ENCODE measurements around the gene SGMS1.

The SGMS1 gene

GRCh38 chr10:50421026-50421719, 202.6 kb downstream of the SGMS1 start:
- peak; percentile 62 for DNase-seq (ENCODE audit: low spot score)

GRCh38 chr10:50420196-50420595, 203.6 kb downstream of the SGMS1 start:
- DNase-seq (ENCODE audit: low spot score), result no peak

GRCh38 chr10:50419756-50420155, 204.0 kb downstream of the SGMS1 start:
- no peak for DNase-seq (ENCODE audit: low spot score)

DNA sequence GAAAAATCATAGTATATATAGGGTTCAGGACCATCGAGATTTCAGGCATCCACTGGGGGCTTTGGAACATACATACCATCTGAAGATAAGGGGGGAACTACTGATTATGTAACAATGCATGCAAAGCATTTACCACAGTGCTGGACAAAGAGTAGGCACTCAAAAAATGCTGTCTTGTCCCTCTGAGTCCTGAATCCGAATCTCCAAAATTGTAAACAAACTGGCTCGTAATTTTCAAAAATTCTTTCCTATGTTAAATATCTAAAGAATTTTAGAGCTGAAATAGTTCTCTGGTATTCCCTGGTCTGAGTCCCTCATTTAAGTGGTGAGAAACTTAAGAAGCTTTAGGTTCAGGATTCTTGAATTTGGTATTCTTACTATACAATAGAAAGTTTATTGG, 204.7 kb downstream of the SGMS1 start:
- no peak for DNase-seq (ENCODE audit: low spot score)

DNA sequence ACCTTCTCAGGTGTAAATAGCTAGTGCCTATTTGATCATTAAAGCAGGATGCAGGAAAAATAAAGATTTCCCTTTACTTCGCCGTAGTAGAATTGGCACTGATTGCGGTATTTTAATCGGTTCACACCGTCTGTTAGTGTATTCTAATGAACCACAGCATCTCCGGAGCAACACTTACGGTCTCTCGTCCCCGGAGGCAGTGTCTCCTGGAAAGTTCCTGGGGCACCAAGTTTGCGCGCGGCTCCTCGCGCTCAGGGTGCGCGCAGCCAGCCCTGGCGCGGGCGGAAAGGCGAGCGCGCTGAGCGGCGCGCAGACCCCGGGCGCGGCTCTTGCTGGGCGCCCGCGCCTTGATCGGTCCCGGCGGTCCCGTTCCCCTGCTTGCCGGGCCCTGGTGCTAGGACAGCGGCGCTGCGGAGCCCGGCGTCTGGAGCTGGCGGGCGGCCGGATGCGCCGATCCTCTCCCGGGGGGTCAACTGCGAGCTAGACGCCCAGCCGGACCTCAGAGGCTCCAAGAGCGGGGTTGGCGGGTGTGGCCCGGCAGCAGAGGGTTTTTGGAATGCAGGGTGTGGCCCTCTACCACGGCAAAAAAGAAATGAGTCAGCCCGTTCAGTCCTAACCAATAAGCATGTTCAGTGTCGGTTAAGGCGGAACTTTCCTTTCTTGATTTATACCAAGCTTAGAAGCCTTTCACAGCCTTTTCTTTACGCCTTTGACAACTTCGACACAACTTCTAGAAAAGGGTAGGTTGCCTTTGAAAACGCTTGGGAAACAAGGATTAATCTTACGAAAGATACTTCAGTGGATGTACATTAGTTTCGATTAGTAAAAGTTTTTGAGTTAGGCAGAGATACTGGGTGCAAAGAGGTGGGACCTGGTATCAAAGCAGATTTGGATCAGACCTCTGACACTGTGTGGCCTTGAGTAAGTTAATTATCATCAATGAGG, 205.6 kb downstream of the SGMS1 start:
- DNase-seq (ENCODE audit: low spot score), result peak; percentile 74

- no peak for DNase-seq (ENCODE audit: low spot score)
Observed at GRCh38 chr10:50417486-50417885, 206.3 kb downstream of the SGMS1 start.

DNA sequence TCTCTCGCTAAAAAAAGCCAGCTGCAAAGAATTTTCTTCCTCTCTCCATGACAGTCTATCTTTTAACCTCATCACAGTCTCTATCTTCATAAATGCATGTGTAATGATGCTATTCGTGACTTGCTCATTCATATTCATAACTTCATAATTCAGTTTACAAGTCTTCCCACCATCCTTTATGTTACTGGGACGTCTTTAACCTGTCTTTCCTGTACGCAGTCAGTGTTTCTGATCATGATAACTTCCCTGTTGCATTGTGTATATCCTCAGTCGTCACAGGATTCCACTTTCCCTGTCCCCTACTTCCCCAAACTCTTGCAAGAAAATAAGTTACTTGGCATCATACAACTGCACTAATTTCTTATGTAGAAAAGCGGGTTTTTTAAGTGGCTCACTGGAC, 206.9 kb downstream of the SGMS1 start:
- DNase-seq (ENCODE audit: low spot score), result no peak

DNA sequence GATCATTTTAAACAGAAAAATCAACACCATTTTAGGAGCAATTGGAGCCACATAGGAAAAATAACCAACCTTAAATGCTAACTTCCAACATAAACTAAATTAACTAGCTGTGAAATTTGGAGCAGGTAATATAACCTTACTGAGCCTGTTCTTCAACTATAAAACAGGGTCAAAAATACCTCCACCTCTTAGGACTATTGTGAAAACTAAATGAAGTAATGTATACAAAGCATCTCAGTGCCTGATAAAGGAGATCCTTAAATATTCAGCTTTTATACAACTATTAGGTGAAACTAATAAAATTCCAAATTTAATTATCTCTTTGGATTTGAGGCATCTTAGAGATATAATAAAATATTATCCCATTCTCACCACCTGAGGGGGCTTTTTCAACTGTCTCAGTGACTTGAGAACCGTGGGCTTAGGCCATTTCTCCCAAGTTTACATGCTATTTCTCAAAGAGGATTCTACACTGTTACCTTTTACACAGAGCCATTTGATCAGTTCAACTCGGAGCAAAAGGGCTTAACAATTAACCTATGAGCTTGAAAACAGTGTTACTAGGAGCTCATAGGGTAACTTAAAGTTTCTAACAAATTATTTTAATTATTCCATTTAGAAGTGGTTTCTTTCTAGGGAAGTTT, 207.5 kb downstream of the SGMS1 start:
- no peak for DNase-seq (ENCODE audit: low spot score)

- no peak for DNase-seq (ENCODE audit: low spot score)
Observed at GRCh38 chr10:50415292-50415691, 208.5 kb downstream of the SGMS1 start.

DNA sequence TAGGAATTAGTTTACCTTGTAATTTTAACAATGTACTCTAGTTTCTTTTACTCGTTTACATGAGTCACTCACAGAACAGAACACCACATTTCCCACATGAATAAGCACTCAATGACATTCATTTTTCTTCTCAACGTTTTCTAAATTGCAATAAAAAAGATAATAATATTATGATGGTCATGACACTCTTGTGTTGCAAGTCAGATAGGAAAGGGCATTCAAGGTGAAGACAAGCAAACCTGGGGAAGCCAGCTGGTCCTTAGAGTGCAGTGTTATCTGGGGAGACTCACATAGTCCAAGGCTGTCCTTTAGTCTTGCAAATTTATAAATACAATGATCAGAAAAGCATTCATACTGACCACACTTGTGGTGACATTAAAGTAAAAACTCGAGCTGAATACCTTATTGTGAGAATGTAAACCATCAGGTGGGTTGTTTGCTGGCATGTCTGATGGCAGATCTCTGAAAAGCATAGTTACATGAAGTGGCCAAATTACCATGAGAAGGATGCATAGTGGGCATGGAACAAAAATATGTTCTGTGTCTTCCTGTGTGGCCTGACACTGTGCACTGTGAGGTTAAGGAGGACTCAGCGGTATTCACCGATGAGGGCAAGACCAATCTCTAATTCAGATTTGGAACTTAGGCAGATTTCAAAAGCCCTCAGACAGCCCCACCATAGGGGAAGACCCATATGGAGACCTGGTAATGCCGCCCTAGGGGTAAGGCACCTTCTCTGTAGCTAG, 213.5 kb downstream of the SGMS1 start:
- no peak for DNase-seq (ENCODE audit: low spot score)

DNA sequence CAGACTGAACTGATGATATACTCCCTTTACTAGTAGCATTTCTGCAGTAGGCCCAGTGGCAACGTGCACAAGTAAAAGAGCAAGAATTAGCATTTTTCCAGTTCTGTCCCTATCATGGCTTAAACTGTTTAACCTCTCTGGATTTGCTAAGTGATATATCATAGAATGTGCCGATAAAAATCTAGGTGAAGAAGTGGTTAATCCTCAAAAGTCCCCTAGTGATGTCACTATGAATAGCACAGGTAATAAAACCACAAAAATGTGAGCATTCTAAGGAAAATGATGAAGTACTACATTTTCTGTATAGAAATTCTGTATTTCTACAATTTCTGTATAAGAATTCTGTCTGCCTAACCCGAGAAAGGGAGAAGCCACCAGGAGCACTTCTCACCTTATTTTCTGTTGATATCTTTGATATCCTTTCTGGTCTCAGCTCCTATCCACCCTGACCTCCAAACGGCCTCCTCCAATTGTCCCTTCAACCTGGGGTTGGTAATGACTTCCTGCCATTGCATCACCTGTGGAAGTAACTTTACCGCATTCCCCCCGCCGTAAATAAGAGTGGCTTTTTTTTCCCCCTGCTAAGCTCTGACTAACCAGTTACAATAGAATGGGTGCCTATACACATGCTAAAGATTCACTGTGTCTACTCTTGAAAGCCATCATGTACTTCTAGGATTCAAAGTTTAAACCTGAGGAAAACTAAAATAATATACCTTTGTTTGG, 216.5 kb downstream of the SGMS1 start:
- peak; percentile 38 for DNase-seq (ENCODE audit: low spot score)

DNA sequence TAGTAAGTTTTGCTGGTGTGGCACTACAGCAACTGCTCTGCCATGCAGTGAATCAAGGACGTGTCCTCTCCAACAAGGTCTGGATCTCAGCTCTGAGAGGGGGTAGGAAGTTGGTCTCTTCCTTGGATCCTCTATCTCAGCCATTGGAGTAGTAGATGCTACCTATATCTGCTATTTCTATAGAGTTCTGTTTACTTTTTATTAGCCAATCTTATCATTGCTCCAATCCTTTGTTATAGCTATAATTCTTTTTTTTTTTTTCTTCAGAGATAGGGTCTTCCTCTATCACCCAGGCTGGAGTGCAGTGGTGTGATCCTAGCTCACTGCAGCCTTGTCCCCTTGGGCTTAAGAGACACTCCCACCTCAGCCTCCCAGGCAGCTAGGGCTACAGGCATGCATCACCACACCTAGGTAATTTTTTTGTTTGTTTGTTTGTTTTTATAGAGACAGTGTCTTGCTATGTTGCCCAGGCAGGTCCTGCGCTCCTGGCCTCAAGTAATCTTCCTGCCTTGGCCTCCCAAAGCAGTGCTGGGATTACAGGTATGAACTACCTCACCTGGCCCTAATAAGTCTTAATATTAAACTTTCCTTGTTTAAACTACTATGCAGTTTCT, 217.2 kb downstream of the SGMS1 start:
- DNase-seq (ENCODE audit: low spot score), result no peak

- no peak for DNase-seq (ENCODE audit: low spot score)
Observed at GRCh38 chr10:50405723-50406122, 218.0 kb downstream of the SGMS1 start.

DNA sequence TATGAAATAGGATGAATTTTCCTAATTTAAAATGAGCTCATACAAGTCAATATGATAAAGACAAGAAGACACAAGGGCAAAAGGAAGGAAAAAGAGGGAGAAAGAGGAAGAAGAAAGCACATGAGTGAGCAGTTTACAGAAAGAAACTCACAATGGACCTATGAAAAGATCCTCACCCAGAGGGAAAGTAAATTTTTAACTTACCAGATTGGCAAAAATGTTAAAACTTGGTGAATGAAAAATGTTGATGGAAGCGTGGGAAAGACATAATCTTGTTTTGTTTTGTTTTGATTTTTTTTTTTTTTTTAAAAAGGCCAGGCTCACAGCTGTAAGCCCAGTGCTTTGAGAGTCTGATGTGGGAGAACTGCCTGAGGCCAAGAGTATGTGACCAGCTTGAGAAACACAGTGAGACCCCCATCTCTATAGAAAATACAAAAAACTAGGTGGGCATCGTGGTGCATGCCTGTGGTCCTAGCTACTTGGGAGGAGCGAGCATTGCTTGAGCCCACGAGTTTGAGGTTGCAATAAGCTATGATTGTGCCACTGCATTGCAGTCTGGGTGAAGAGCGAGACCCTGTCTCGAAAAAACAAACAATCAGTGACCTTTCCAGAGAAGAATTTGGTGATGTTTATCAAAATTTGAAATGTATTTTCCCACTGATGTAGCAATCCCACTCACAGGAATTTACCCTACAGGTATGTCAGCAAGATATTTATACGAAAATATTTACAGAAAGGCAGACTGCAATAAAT, 219.6 kb downstream of the SGMS1 start:
- no peak for DNase-seq (ENCODE audit: low spot score)

GRCh38 chr10:50403074-50403473, 220.7 kb downstream of the SGMS1 start:
- DNase-seq (ENCODE audit: low spot score), result no peak

DNA sequence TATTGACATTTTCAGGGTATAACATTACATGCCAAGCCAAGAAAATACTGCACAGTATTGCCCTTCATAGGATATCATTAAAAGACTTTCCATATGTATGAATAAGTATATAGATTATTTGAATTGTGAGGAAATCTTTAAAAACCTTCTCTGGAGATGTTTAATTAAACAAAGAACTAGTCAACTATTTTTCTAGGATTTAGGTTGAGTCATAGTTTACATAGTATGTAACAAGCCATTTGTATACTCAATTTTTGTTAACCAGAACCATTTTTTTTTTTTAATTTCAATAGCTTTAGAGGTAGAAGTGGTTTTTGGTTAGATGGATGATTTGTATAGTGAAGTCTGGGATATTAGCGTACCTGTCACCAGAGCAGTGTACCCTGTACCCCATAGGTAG, 221.3 kb downstream of the SGMS1 start:
- DNase-seq (ENCODE audit: low spot score), result no peak

GRCh38 chr10:50400694-50401093, 223.1 kb downstream of the SGMS1 start:
- DNase-seq (ENCODE audit: low spot score), result no peak

GRCh38 chr10:50398823-50399222, 224.9 kb downstream of the SGMS1 start:
- no peak for DNase-seq (ENCODE audit: low spot score)

GRCh38 chr10:50398381-50398780, 225.4 kb downstream of the SGMS1 start:
- DNase-seq (ENCODE audit: low spot score), result no peak

Measured in iPS-NIHi11 (cell line).